HG03025 (cell line): Measurements from ENCODE around the gene CD6.

Experiments used
- ATAC-seq: cut with Tn5 transposase; IDR thresholded peaks from one replicate; pipeline ENCODE4 v1.9.1; 2021; ENCODE audit warnings: mild to moderate bottlenecking, moderate library complexity; ENCODE audit not compliant: unreplicated experiment, low FRiP score

The CD6 gene

DNA sequence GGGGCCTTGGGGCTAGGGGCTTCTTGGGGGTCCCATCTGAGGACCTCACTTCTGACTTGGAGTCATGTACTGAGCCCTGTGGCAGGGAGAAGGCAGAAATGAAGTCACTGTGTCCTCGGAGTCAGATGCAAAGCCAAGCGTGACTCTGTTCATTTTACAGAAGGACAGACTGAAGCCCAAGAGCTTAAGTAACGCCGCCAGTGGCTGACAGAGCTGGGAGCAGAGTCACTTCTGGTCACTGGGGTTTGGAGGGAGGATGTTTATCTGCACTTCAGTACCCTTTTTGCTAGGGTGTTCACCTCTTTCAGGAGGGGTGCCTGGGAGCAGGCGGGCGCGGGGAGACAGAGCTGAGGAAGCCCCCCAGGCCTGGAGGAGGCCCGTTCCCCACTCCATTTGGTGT lies 10.7 kb downstream of the CD6 start:
- ATAC-seq: no peak

DNA sequence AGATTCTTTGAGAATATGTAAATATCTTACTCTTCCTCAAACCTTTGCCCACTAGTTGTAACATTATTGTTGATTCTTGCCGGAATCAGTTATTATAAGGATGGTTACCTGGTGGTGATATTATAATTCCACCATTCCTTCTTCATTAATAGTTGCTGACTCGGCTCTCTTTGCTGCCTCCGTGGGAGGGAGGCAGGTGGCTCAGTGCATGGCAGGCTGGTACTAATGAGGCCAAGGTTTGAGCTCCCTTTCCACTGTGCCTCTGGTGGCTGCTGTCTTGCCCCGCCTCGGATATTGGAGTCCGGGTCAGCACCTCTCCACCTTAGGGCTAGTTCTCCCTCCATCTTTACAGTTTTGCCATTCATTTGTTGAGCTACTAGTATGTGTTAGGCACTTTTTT lies 12.7 kb downstream of the CD6 start:
- no peak for ATAC-seq

DNA sequence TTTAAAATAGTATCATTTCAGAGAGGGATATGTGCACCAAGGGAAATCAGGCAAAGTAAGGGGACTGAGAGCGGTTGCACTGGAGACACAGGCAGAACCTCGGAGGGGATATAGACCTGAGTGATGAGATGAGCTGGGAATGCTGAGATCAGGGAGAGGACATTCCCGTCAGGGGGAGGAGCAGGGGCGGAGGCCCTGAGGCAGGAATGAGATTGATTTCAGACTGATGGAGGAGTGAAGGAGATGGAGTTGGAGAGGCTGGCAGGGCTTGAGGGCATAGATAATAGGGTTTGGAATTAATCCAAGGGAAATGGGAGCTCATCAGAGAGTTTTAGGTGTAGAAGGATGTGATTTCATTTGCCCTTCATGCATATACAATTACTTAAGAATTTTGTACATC lies 13.2 kb downstream of the CD6 start:
- no peak for ATAC-seq

DNA sequence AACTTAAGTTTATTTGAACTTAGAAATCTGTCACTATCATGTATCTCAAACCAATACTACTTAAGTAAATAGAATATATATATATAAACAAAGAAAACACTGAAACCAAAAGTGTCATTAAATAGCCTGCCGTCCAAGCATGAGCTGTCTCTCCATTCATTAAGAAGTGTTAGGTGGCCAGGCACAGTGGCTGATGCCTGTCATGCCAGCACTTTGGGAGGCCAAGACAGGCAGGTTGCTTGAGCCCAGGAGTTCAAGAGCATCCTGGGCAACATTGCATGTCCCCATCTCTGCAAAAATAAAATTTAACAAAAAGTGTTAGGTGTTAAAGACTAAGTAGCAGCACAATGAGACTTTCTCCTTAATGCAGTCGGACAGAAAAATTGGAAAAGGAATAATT lies 14.0 kb downstream of the CD6 start:
- no peak for ATAC-seq

DNA sequence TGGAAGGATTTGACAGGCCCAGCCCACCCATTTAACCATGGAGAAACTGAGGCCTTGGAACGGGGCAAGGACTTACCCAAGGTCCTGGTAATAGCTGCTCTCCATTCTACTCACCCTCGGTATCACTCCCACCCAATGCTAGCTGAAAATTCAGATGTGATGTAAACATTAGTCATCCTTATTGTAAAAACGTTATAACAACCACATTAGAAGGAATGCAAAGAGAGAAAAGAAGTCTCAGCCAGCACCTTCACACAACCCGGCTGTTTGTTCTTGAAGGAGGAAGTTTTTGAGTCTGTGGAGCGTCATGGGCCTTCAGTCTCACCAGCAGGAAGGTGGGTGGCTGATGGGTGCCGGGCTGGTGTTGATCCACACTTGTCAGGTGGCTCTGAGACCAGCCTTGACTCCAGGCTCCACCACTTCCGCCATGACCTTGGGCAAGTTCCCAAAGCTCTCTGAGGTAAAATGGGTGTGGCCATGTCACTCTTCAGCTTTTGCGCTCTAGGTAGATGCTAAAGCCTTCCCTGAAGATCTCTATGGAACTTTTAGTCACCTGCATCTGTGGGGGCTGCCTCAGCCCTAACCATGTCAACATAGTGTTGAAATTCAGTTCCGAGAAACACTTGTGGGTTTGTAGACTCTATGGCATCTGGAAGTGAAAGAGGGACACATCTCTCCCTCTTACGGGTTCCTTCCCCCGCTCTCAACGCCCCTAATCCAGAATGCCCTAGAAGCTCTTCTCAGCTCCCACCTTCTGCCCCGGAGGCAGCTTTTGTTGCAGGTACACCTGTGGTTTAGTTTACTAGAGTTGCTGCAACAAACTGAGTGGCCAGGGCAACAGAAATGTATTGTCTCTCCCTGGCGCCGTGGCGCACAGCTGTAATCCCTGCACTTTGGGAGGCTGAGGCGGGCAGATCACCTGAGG lies 14.8 kb downstream of the CD6 start:
- ATAC-seq: no peak

DNA sequence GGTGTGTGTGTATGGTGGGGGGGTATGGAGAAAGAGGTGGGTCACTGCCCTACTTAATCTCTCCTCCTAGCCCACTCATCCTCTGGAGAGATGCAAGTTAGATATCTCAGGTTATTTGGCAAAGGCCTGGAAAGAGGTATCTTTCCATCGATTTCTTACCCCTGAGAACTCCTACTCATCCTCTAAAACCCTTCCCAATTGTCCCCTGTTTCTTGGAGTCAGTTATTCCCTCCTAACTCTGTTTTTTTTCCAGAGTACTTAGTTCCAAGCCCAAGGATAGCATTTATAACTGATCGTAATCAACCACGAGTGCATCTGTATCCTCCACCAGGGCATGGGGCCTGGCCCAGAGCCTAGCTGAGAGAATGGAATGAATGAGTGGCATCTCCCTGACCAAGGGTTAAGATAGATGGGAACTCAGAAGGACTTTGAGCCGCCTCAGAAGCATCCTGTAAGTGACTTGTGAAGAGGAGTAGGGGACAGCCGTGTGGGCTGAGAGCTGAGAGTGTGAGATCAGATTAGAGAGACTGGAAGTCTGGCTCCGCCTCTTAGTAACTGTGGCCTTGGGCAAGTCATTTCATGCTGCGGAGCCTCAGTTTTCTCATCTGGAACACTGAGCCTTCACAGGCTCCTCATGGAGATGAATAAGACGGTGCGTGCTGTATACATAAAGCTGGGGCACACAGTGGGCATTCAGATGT lies 16.2 kb downstream of the CD6 start:
- ATAC-seq: no peak

DNA sequence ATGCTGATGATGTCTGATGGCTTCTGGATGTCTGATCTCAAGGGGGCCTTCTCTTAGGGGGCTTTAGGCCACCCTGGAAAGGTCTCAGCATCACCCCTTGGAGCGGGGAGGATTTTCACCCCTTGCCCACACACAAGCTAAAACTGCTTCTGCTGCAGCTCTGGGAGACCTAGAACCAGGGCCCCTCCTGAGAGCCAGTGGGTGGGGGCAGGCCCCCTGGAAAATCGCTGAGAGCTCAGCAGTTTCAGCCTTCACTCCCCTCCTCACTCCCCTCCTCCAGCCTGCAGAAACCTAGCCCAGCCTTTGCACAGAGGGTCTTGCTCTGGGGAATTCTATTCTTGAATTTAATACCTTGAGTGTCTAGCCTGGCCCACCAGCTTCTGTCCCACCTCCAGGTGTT lies 17.2 kb downstream of the CD6 start:
- ATAC-seq: no peak

DNA sequence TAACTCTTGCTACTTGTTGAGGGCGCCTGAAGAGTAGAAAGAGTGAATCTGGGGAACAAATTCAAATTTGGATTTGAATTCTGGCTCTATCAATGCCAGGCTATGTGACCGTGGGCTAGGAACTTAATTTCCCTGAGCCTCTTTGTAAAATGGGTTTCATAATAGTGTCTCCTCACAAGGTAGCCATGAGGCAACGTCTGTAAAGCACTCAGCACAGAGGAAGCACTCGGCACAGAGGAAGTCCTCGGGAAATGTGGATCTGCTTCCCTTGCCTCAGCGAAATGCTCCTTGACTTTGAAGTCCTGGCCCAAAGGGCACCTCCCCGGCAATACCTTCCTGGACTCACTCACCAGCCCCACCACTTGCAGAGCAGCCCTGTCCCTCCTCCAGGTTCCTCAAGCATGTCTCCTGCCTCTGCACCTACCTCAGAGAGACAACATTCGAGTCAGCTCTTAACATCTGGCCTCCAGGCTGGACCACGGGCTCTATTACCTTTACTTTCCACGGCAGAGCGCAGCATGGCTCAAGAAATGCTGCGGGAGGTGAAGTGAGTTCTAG lies 17.7 kb downstream of the CD6 start:
- ATAC-seq: no peak

DNA sequence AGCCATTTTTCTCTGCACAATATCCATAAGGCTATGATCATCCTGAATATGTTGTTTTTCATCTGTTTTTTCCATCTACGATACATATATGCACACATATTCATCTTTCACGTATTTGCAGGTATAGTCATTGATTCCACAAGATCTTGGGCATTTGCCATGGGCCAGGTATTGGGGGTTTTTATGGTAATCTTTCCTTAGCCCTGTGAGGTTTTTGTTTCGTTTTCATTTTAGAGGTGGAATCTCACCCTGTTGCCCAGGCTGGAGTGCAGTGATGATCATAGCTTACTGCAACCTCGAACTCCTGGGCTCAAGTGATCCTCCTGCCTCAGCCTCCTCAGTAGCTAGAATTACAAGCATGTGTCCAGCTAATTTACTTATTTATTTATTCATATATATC lies 20.0 kb downstream of the CD6 start:
- no peak for ATAC-seq

DNA sequence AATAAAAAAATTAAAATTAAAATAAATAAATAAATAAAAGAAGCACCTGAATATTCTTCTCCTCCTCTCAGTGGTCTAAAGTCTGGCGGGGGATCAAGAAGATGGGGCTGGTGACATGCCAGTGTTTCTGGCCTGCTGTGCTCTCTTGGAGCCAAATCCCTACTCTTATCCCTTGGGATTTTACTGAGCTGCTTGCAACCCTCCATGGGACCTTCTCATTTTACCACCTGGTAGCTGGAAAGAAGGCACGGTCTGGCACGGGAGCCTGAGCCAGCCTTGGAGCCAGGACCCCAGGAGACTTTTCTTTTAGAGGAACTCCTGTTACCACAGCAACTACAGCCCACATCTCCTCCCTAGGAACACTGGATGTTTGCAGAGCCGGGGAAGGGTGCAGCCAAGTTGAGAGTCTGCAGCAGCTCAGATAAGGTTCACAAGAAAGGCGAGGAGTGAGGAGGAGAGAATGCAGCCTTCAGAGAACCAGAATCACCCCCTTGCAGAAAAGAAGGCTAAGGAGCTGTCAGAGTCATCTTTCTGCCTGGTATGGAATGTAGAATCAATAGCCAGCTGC lies 21.4 kb downstream of the CD6 start:
- ATAC-seq: no peak

DNA sequence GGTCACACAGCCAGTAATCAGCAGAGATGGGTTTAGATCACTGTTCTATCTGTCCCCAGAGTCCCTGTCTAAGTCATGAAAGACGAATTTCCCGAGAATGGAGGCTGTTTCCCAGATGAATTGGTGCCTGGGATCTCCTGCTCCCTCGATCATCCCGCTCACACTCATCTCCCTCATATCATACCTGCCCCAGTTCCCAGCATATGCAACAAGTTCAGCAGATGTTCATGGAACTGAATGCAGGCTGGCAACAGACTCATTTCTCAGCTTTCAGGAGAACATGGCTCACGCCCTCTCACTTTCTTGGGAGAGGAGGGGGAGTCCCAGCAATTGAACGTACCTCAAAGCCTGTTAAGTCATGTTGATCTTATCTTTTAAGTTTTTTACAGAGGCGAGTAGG lies 22.1 kb downstream of the CD6 start:
- no peak for ATAC-seq

DNA sequence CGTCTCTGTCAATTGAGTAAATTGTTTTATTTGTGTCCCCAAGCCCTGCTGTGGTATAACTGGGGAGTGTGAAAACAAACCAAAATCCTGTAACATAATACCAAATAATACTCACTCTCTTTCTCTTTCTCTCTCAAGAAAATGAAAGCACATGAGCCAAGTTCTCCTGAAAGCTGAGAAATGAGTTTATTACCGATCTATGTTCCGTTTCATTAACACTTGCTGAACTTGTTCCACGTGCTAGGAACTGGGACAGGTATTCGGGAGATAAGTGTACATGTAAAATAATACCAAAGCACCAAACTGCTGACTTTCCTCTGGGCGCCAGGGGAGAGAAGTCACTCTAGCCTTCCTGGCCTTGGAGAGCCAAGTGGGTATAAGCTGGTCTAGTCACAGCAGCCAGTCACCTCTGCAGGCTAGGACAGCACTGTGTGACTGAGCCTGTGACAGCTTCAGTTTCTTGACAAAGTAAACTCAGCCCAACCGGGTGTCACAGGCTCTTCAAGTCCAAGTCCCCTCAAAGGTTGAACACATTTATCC lies 23.1 kb downstream of the CD6 start:
- ATAC-seq: no peak

DNA sequence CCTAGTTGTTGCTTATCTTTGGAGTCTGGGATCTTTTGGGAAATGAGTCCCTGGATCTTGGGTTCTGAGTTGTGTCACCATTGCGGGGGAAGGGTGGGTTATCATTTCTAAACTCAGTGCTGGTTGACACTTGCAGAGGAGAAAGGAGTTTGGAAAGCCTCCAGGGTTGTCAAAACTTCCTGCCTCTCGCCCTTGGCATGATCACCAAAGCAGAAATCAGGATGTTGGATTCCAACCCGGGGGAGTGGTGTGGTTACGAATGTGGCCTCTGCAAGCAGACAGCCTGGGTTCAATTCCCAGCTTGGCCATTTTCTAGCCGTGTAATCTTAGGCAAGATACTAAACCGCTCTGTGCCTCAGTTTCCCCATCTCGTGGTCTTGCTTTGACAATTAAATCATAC lies 24.3 kb downstream of the CD6 start:
- ATAC-seq: no peak

DNA sequence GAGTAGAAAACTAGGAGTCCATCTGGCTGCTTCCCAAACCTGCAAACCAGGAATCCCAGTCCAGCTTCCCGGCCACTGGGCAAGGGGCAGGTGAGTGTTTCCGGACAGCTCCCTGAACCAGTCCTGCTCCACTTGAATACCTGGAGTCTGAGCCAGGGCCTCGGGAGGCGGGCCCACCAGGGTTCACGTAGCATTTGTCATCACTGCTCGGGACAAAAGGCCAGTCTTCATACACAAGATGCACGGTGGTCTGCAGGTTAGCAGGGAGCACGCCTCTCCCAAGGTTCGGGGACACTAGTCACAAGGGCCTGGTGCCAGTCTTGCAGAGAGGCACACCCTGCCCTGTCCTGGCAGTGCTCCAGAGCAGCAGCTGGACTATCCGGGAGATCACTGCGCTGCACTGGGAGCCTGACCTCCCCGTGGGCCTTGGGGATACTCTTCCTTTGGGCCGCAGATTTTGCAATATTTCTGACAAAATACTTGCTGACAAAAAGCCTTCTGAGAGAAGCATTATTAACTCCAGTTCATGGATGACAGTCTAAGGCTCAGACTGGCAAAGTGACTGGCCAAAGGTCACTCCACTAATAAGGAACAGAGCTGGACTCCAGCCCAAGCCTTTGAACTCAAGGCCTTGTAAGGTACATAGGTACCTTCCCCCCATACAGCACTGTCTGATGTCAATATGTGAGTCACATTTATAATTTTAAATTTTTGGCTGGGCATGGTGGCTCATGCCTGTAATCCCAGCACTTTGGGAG lies 25.1 kb downstream of the CD6 start:
- no peak for ATAC-seq

DNA sequence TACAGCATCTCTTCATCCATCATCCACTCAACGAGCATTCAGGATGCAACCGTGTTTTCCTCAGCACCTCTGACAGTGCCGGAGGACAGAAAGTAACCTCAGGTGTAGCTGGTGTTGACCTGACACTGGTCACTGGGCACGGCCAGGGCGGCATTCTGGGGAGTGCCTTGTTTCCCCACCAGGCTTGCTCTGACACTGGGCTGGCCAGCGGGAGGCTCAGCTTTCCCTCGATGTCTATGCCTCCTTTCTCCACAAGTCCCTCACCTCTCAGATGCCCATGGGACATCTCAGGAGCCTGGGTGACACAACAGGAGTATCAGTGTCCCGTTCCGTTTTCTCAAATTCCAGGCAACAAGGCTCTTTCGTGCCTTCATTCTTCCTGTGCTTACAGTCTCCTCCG lies 28.9 kb downstream of the CD6 start:
- no peak for ATAC-seq

DNA sequence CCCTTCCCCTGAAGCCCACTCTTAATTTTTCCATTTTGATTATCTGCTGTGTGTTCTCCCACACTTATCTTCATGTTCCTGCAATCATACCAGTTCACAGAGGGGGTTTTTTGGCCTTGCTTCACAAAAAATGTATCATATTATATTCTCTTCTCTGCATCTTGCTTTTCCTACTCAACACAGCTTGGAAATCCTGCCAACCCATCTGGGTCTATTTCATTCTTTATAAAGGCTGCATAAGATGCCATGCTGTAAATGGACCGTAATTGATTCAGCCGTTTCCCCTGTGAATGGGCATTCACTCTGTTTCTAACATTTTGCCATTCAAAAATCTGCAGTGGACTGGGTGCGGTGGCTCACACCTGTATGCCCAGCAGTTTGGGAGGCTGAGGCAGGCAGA lies 30.5 kb downstream of the CD6 start:
- no peak for ATAC-seq

DNA sequence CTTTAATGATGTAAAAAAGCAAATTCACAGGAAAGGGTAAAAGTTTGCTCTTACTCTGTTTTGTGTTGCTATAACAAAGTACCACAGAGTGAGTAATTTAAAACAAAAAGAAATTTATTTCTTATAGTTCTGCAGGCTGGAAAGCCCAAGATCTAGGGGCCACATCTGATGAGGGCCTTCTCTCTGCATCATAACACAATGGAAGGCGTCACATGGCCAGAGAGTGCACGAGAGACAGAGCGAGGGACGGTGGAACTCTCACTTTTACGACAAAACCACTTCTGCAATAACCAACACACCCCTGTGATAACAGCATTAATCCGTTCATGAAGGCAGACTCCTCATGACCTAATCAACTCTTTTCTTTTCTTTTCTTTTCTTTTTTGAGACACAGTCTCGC lies 31.1 kb downstream of the CD6 start:
- no peak for ATAC-seq

DNA sequence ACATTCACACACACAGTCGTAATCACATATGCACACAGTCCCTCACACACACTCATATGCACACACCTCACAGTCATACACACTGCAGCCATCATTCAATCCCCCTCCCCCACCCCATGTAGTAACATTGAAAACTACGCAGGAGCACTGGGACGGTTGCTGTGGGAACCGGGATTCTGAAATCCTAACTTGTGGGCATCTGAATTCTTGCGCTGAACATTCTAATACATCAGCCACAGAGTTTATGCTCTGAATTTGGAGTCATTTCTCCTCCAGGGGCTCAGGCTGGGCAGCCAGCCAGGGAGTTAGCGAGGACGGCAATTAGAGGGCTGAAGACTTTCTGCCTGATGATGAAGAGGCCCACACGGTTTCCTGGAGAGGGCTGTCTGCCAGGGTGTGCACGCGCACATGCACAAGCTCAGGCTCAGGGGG lies 32.7 kb downstream of the CD6 start:
- ATAC-seq: no peak

DNA sequence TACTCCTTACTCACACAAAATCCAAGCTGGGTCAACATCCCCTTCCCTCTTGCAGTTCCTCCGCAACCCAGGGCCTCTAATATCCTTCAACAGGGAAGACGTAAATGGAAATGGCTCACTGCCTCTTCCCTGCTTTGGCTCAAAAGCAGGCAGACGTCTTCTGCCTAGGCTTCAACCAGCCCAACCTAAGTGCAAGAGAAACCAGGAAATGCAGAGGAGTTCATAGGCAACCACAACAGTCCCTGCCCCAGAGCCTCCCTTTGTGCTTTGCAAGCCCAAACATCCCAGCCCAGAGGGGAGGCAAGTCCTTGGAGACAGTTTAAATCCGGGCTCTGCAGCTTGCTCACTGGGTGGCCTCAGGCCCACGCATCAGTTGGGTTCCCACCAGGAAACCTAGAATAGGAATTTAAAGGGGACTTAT lies 33.3 kb downstream of the CD6 start:
- no peak for ATAC-seq

DNA sequence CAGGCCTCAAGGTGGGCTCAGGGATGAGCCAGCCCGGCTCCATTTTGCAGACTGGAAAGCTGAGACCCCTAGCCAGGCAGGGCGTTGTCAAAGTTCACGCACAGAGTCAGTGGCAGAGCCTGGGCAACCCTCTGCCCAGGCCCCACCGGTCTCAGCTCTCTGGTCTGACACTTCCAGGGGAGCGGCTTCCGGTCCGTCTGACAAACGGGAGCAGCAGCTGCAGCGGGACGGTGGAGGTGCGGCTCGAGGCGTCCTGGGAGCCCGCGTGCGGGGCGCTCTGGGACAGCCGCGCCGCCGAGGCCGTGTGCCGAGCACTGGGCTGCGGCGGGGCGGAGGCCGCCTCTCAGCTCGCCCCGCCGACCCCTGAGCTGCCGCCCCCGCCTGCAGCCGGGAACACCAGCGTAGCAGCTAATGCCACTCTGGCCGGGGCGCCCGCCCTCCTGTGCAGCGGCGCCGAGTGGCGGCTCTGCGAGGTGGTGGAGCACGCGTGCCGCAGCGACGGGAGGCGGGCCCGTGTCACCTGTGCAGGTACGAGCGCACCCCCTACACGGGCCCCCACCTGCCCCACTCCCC lies 36.0 kb downstream of the CD6 start:
- no peak for ATAC-seq
